ENCODE measurements around the gene CTSW.

The CTSW gene

GRCh38 chr11:65855927-65856363 is 23.7 kb upstream of the CTSW start:
- DNase-seq (ENCODE audit: low read depth in 3 of 3) = no peak

- DNase-seq (ENCODE audit: low read depth in 3 of 3) = peak; percentile 66 to 74 (median 67)
Observed at GRCh38 chr11:65856689-65857499, 22.7 kb upstream of the CTSW start.

DNA sequence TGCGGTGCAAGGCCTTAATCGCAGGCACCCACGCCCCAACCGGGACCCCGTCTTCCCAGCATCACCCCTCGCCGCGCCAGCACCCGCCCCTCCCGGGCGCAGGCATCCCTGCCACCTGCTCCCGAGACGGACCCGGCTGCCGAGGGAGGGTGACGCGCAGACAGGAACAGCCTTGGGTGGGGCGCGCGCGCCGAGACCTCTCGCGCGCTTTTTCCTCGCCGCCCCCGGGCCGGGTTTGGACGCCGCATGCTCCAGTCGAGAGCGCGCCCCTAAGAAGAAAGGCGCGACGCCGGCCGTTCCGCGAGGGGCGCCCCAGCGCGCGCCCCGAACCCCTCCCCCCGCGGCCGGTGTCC is 22.2 kb upstream of the CTSW start:
- peak in 2 of 3 experiments; percentile 45 to 46 for DNase-seq (ENCODE audit: low read depth in 3 of 3)

GRCh38 chr11:65857853-65858680 is 21.6 kb upstream of the CTSW start, which contains the start of gene CFL1:
Gene CFL1, minus strand, starts transcription at chr11:65858180. Its CDS starts 81 bp downstream, at chr11:65858099.
- DNase-seq (ENCODE audit: low read depth in 3 of 3) = peak; percentile 90 to 94 (median 94)

DNA sequence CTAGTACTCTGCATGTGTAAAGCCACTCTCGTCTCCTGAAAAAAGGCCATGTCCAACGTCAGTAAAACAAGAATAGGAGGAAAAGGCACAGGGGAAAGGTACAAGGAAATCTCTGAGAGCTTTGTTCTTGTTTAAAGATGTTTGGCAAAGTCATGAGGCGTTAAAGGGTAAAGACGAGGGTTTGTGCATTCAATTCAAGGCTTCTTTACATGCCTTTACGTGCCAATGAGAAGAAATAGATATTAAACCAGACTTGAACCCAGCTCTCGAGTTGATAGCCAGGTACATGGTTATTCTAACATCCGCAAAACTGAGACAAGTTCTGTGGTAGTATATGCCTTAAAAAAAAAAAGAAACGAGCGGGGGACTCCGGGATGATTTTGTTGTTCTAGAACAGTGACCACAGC is 21.0 kb upstream of the CTSW start:
- no peak for DNase-seq (ENCODE audit: low read depth in 3 of 3)

- peak; percentile 93 to 96 (median 95) for DNase-seq (ENCODE audit: low read depth in 3 of 3)
Observed at GRCh38 chr11:65859095-65859811, 20.4 kb upstream of the CTSW start.

- no peak for DNase-seq (ENCODE audit: low read depth in 3 of 3)
Observed at GRCh38 chr11:65859812-65860277, 19.8 kb upstream of the CTSW start.

DNA sequence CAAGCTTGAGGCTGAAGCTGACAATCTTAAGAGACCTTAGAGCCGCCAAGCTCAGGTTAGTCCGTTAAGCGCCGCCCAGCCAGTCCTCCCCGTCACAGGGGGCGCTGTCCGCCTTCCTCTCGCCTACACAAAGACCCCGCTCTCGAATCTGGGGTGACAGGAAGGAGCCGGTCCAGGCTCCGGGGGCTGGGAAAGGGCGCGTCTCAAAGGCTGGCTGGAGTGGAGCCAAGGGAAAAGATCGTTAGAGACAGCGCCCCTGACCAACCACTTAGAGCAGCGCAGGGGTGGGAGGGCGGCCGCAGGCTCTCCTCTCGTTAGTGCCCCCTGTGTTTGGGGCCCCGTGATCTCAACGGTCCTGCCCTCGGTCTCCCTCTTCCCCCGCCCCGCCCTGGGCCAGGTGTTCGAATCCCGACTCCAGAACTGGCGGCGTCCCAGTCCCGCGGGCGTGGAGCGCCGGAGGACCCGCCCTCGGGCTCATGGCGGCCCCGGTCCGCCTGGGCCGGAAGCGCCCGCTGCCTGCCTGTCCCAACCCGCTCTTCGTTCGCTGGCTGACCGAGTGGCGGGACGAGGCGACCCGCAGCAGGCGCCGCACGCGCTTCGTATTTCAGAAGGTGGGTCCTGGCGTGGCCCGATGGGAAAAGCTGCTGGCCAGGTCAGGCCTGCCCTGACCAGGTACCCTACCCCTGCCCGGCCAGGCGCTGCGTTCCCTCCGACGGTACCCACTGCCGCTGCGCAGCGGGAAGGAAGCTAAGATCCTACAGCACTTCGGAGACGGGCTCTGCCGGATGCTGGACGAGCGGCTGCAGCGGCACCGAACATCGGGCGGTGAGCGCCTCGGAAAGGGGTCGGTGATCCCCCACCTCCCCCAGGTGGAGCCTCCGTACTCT is 19.1 kb upstream of the CTSW start, which contains the start of gene MUS81:
TSS of gene MUS81 (plus strand) at position 156 of the 887 bp plus-strand sequence. CDS start at position 477, 321 bp downstream.
- DNase-seq (ENCODE audit: low read depth in 3 of 3) = peak; percentile 89 to 93 (median 92)

DNA sequence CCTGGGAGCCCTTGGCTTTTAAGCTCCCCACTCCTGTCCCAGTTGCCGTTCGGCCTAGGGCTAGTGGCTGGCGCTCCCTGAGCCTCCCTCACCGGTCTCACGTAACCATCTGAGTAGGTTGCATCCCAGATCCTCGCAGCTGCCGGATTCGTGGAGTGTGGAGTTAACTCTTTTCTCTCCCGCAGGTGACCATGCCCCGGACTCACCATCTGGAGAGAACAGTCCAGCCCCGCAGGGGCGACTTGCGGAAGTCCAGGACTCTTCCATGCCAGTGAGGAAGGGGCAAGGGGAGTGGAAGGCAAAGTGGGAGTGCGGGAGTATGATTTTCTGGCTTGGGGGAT is 18.5 kb upstream of the CTSW start:
- DNase-seq (ENCODE audit: low read depth in 3 of 3) = no peak

DNA sequence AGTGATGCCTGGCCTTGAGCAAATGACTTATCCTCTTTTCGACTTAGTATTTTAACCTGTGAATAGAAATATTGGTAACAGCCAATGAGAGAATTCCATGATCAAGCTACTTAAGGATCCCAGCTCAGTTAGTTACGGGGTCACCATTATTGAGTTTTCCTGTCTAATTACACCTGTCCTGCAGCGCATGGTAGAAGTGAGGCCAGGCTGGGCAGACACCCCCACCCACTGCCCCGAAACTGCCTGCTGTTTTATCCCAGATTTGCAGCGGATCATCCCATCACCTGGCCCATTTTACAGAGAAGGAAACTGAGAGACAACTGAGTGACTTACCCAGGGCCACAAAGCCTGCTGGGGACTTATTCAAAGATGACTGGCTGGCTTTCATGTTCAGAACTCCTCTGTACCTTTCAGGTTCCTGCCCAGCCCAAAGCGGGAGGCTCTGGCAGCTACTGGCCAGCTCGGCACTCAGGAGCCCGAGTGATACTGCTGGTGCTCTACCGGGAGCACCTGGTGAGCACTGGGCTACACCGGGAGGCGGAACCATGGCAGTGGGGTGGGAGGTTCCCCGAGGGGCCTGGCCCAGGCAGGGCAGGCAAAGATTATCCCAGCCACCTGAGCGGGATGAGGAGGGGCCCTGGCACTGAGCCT is 18.0 kb upstream of the CTSW start:
- no peak for DNase-seq (ENCODE audit: low read depth in 3 of 3)

DNA sequence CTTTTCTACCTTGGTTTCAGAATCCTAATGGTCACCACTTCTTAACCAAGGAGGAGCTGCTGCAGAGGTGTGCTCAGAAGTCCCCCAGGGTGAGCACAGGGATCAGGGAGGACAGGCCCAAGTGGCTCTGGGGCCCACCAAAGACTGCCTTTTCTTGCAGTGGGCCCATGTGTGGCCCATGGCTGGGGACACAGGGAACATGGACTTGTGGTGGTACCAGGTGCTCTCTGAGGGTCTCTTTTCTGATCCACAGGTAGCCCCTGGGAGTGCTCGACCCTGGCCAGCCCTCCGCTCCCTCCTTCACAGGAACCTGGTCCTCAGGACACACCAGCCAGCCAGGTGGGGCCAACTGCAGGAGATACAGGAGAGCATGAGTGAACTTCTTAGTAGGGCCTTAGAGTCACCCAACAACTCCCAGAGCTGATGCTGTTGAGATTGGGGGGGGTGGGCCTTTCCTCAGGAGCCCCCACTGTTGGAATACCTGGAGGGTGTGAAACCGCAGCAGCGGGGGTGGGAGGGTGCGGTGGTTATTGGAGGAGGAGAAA is 17.4 kb upstream of the CTSW start:
- no peak for DNase-seq (ENCODE audit: low read depth in 3 of 3)

DNA sequence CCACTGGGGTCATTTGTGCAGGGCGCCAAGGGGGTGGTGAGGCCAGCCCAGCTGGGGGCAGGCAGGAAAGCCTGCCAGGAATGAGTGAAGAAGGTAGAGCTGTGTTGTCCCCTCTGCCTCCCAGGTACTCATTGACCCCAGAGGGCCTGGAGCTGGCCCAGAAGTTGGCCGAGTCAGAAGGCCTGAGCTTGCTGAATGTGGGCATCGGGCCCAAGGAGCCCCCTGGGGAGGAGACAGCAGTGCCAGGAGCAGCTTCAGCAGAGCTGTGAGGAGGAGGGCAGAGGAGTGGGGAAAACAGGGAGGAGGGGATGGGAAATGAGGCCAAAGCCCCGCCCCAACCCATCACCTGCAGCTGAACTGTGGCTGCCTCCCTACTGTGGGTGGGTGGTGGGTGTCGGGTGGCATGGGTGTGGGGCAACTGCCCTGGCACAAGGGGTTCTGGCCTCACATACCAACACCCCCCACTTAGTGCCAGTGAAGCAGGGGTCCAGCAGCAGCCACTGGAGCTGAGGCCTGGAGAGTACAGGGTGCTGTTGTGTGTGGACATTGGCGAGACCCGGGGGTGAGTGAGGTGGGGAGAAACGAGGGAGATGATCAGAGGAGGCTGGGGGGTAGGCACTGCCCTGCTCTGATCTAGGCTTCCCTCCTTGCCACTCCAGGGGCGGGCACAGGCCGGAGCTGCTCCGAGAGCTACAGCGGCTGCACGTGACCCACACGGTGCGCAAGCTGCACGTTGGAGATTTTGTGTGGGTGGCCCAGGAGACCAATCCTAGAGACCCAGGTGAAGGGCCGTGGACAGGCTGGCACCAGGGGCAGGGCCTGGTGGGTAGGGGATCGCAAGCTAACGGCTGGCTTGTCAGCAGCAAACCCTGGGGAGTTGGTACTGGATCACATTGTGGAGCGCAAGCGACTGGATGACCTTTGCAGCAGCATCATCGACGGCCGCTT is 16.4 kb upstream of the CTSW start:
- DNase-seq (ENCODE audit: low read depth in 3 of 3) = no peak

DNA sequence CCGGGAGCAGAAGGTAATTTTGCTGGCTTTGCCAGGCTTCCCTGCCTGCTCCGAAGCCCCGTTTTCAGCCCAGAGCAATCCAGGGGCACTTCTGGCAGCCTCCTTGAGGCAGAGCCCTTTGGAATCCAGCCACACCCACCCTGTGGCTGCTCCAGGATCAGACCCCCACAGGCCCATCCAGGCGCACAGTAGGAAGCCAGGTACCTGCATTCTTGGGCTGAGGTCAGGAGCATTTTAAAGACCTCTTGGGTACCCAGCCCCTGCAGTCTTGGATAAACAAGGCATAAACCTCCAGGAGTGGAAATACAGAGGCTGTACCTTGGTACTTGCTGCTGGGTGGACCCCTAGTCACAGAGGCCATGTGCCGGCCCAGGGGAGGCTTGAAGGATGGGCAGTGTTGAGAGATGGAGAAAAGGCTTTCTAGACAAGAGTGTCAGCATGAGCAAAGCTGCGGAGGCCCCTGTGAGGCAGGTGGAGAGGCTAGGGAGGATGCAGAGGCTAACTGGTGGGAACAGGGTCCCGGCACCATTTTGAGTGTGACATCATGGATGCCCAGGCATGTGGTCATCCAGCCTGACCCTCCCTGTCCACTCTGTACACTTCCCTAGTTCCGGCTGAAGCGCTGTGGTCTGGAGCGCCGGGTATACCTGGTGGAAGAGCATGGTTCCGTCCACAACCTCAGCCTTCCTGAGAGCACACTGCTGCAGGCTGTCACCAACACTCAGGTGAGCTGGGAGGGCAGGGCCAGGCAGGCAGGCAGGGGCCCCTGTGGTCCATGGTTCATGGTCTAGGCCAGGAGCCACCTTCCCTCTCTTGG is 15.5 kb upstream of the CTSW start:
- no peak for DNase-seq (ENCODE audit: low read depth in 3 of 3)

DNA sequence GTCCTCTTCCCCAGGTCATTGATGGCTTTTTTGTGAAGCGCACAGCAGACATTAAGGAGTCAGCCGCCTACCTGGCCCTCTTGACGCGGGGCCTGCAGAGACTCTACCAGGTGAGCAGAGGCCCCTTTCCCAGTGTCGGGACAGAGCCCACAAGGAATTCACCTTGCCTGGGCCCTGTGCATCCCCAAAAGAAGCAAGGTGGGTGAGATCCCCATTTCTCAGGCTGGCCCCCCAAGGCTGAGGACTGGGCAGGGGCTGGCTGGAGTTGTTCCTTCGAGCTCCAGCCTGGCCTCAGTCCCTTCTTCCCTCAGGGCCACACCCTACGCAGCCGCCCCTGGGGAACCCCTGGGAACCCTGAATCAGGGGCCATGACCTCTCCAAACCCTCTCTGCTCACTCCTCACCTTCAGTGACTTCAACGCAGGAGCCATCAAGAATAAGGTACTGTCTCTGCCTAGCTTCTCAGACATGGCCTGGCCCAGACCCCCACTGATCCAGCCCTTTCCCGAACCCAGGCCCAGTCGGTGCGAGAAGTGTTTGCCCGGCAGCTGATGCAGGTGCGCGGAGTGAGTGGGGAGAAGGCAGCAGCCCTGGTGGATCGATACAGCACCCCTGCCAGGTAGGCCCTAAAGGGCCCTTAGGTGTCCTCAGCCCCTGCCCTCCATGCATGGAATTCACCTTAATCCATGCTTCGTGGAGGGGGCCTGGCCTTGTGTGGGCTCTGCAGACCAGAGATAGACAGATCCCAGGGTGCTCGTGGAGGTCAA is 14.7 kb upstream of the CTSW start:
- DNase-seq (ENCODE audit: low read depth in 3 of 3) = no peak

- DNase-seq (ENCODE audit: low read depth in 3 of 3) = no peak
Observed at GRCh38 chr11:65865550-65866172, 14.0 kb upstream of the CTSW start.

DNA sequence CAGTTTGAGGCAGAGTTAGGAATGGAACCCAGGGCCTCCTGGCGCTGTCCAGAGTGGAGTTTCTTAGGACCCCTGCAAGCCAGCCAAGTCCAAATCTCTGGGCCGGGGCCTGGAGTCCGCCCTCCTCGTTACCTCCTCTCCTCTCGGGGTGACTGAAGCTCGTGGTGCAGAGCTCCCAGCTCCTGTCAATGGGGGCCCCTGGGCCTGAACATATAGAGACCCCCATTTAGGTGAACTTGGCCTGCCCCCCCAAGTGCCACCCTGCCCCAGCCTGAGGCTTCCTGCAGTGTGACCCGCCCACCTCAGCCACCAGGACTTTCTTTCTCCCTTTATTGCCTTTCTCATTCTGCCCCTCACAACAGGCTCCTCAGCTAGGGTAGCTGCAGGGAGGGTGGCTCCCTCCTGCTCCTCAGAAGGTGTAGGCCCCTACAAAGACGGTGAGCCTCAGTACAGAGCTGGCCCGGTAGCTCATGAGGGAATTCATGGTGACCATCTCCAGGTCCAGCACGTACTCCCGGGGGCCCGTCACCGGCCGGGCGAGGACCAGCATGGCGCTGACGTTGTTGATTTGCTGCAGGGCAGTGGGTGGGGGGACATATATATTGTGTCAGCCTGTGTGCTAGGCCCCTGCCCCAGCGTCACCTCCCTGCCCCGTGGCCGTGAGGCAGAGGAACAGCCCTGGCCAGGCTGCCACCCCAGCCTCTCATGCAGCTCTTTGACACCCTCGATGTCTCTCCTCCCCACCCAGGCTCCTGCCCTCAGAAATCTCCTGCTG is 12.9 kb upstream of the CTSW start:
- no peak for DNase-seq (ENCODE audit: low read depth in 3 of 3)
